Measurements from ENCODE around the gene ETFA.

- TF ChIP-seq ZNF600 (tag by site-specific recombination; IDR thresholded peaks at IDR 0.05): no peak
- TF ChIP-seq ZNF596 (tag by site-specific recombination; IDR thresholded peaks at IDR 0.05): no peak
- TF ChIP-seq ZNF184 (tag by site-specific recombination; IDR thresholded peaks at IDR 0.05): no peak
- TF ChIP-seq CTCF (tag by site-specific recombination; IDR thresholded peaks at IDR 0.05): no peak
- TF ChIP-seq ZBTB20 (tag by site-specific recombination; IDR thresholded peaks at IDR 0.05): no peak
- no peak for TF ChIP-seq ZNF530 (tag by site-specific recombination; IDR thresholded peaks at IDR 0.05; ENCODE audit: low read depth)
- no peak for TF ChIP-seq ZNF140 (tag by site-specific recombination; IDR thresholded peaks at IDR 0.05)
- no peak for TF ChIP-seq ZNF239 (tag by site-specific recombination; IDR thresholded peaks at IDR 0.05)
- TF ChIP-seq SP7 (tag by site-specific recombination; IDR thresholded peaks at IDR 0.05): no peak
- no peak for TF ChIP-seq MEIS1 (CRISPR knock-in tag; IDR thresholded peaks at IDR 0.05; ENCODE audit: borderline replicate concordance)
- TF ChIP-seq ZFP69B (tag by site-specific recombination; IDR thresholded peaks at IDR 0.05): no peak
- TF ChIP-seq PBX3 (CRISPR knock-in tag; IDR thresholded peaks at IDR 0.05): no peak
These were observed 111.2 kb downstream of the ETFA start for GRCh38 chr15:76200083-76200465.

Measured in HEK293 (cell line).